Left cardiac atrium (tissue), 4 donors: ENCODE results near the gene ENSA. TPM values are rescaled to one million over a fixed set of nuclear protein-coding genes. Genes with fewer than 3 reads are reported as not detected.
"Not testable (repeated sequence)": the region's sequence is repeated elsewhere in the genome, so short reads cannot be mapped to it uniquely, and the experiment has no call there.

Experiments used
- ATAC-seq, 2 donors: fragments of 200-7000 bp; cut with Tn5 transposase; one replicate each; pipeline ENCODE4 v1.9.1; 2020; ENCODE audit warnings: mild to moderate bottlenecking in 2 of 2, moderate library complexity in 2 of 2
- DNase-seq: peaks from one replicate; pipeline ENCODE4 v3.0.0-alpha.2; 2020
- intact Hi-C, 2 donors: fragments of 100-400 bp; cut with DNase I; formaldehyde crosslinking; loops; one replicate each; pipeline versions ENCODE4 v1.14.1 to v1.15.1; 2022 to 2023
- total RNA-seq, 2 donors: library from RNA; stranded (reverse); fragmentation: NEBNext Ultra II Directional; extraction: Animal tissue kit (Norgen Biotek cat#: 25700); gene quantifications; one replicate each; pipeline ENCODE4 v1.2.1, GENCODE V29; 2021
- donor health status: DM: no; HTN: yes; CAD: no.
- donor health status: DM: no; HTN: yes; CAD: no; lungs with severe emphysema.
- donor health status: DM: yes; HTN: yes; CAD: no.
- donor health status: Dilated cardiomyopathy.

The ENSA gene
- total RNA-seq, 2 donors from 2014 or later: 115 to 125 TPM

- intact Hi-C loops: loop anchor here in 1 of 2 donors (5.0 kb wide), 1 partner anchor 47 kb away; the partner anchor contains the start of gene MCL1
- DNase-seq, ATAC-seq: not testable (repeated sequence)
These were observed 4.9 kb downstream of the ENSA start for GRCh38 chr1:150624546-150624945.

DNA sequence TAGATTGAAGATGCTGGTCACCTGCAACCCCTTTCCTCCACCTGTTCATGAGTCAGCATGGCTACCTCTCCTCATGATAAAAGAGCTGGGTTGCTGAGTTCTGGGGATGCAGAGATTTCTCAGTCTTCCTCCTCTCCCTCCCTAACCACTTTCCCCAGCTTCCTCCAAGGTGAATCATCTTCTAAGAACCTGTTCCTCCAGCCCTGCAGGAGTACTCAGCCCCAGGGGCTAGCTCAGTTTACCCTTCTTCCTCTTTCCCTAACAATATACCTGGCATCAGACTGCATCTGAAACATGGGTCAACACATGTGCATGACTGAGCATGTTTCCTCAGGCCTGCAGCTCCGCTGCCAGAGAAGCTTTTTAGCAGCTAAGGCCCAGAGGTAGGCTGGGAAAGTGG is 5.3 kb downstream of the ENSA start:
- DNase-seq, ATAC-seq: not testable (repeated sequence)
- intact Hi-C loops: loop anchor here in 1 of 2 donors (5.0 kb wide), 1 partner anchor 47 kb away; the partner anchor contains the start of gene MCL1

DNA sequence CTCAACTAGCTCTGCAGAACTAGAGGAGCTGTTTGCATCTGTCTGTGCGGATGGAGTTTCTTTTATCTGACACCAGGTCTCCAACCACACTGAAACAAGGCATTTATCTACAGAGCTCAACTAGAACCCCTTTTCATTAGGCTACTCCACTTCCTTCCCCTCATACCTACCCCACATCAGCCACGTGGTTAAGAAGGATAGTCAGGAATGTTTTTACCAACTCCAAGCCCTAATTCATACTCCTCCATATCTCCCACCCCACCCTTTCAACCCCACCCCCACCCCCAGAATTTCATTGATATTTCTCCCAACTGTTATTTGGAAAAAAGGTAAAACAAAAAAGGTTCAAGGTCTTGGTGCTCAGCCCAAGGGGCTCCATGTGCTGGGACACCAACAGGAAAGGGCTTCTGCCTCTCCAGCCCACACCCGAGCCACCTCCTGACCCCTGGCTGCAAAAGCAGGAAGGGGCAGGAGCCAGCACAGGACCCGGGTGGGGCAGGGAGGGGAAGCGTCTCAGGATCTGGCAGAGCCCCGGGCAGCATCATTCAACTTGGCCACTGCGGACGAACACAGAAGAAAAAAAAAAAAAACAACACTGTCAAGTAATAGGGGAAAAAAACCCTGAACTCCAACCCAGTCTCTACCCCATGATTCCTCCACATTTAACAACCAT is 7.0 kb downstream of the ENSA start:
- intact Hi-C loops: loop anchor here (2.0 to 5.0 kb wide), 2 partner anchors 45 to 62 kb away; partner anchors contain the start of gene MCL1 (in 1 of the 2)
- DNase-seq (peak; percentile 82), ATAC-seq (peak; percentile 68 to 74)

DNA sequence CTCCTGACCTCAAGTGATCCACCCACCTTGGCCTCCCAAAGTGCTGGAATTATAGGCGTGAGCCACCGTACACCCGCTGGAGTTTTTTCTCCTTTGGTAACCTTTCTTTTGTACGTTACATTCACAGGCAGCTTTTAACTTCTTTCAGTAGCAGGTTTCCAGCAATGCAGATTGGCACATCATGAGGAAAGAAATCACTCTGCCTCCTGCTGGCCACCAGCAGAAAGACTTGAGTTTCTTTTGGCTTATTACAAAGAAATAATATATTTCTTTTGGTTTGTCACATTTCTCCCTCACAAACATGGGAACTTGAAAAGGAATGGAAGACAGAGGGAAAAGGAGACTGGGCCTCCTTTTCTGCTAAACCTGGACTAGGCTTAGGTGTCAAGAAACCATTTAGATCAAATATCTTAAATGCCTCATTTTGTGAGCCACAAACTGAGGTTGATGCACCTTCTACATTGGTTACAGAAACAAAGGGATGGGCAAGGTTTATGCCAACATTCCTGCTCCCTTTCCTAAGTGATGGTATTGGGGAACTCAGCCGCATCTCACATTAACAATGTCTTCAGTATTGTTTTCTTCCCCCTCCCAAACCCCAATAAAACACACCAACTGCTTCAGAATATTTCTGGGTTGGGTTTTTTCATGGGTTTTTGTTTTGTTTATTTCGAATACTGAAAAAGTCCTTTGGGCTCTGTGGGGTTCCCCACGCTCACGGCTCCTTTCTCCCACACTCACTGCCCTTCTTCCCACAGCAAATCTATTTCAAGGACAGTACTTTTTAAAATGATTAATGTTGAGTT is 7.7 kb downstream of the ENSA start:
- DNase-seq (peak; percentile 53), ATAC-seq (peak in 1 of 2 donors; percentile 7)
- intact Hi-C loops: loop anchor here (2.0 to 5.0 kb wide), 2 partner anchors 44 to 61 kb away; partner anchors contain the start of gene MCL1 (in 1 of the 2)

- no peak for DNase-seq
- no peak for ATAC-seq
- intact Hi-C loops: loop anchor here in 1 of 2 donors (5.0 kb wide), 1 partner anchor 44 kb away; the partner anchor contains the start of gene MCL1
These were observed 8.5 kb downstream of the ENSA start for GRCh38 chr1:150620919-150621318.

GRCh38 chr1:150619576-150620509 is 9.6 kb downstream of the ENSA start:
- intact Hi-C loops: loop anchor here in 1 of 2 donors (5.0 kb wide), 1 partner anchor 43 kb away; the partner anchor contains the start of gene MCL1
- DNase-seq (no peak), ATAC-seq (peak; percentile 86 to 89)

- ATAC-seq: no peak
- no peak for DNase-seq
- intact Hi-C loops: no loop called here
These were observed 13.8 kb downstream of the ENSA start for GRCh38 chr1:150615346-150616201.

GRCh38 chr1:150613061-150613920 is 16.1 kb downstream of the ENSA start:
- ATAC-seq: peak; percentile 66 to 68
- intact Hi-C loops: no loop called here
- peak; percentile 45 for DNase-seq

- ATAC-seq (no peak), DNase-seq (no peak)
- intact Hi-C loops: no loop called here
These were observed 17.4 kb downstream of the ENSA start for GRCh38 chr1:150612014-150612345.

DNA sequence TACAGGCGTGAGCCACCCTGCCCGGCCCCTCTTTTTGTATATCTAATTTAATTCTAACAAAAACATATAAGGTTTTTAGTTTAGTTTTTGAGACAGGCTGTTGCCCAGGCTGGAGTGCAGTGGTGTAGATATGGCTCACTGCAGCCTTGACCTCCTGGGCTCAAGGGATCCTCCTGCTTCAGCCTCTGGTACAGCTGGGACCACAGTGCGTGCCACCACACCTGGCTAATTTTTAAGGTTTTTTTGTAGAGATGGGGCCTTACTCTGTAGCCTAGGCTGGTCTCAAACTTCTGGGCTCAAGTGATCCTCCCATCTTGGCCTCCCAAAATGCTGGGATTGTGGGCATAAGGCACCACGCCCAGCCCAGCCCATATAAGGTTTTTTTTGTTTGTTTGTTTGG is 18.8 kb downstream of the ENSA start:
- ATAC-seq (no peak), DNase-seq (no peak)
- intact Hi-C loops: no loop called here

DNA sequence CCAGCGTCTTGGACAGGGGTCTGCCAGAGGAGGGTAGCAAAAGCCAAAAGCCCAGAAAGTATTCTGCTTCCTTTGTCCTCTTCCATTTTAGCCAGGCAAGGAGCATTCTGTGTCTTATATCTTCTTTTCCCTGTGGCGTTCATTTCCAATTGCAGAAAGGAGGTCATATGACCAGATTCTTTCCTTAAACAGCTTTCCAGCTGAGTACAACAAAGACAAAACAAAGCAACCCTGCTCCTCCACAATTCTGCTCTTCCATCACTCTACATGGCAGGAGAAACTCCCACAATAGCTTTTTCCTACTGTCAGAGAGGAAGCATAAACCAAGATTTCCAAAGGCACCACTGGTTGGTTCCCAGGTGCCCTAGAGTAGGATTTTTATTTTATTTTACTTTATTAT is 19.7 kb downstream of the ENSA start:
- intact Hi-C loops: no loop called here

GRCh38 chr1:150606463-150607142 is 22.8 kb downstream of the ENSA start:
- ATAC-seq (no peak), DNase-seq (no peak)
- intact Hi-C loops: no loop called here

More for the DNA sequence above, 19.7 kb downstream of the ENSA start:
- ATAC-seq (no peak), DNase-seq (no peak)

DNA sequence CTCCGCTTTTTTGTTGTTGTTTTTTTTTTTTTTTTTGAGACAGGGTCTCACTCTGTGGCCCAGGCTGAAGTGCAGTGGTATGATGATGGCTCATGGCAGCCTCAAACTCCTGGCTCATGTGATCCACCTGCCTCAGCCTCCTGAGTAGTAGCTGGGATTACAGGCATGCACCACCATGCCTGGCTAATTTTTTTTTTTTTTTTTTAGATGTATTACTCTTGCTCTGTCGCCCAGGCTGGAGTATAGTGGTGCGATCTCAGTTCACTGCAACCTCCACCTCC is 24.0 kb downstream of the ENSA start:
- not testable (repeated sequence) for DNase-seq

GRCh38 chr1:150604226-150604588 is 25.2 kb downstream of the ENSA start:
- peak in 1 of 2 donors; percentile 24 for ATAC-seq
- intact Hi-C loops: no loop called here
- DNase-seq: no peak

More for the DNA sequence above, 24.0 kb downstream of the ENSA start:
- ATAC-seq, intact Hi-C loops: not testable (repeated sequence)

GRCh38 chr1:150603711-150604110 is 25.7 kb downstream of the ENSA start:
- no peak for ATAC-seq
- DNase-seq: no peak
- intact Hi-C loops: no loop called here

DNA sequence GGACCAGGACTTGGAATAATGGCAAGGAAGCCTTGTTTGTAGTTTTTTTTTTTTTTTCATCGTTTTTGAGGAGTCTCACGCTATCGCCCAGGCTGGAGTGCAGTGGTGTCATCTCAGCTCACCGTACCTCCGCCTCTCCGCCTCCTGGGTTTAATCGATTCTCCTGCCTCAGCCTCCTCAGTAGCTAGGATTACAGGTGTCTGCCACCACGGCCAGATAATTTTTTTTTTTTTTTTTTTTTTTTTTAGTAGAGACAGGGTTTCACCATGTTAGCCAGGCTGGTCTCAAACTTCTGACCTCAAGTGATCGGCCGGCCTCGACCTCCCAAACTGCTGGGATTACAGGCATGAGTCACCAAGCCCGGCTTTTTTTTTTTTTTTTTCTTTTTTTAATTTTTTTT is 27.0 kb downstream of the ENSA start:
- DNase-seq, intact Hi-C loops, ATAC-seq: not testable (repeated sequence)

- DNase-seq (no peak), ATAC-seq (no peak)
- intact Hi-C loops: no loop called here
These were observed 27.9 kb downstream of the ENSA start for GRCh38 chr1:150601540-150601939.
